Right renal pelvis (tissue), 4 donors: Measurements from ENCODE around the gene MACROD2. TPM values are rescaled to one million over a fixed set of nuclear protein-coding genes. Genes with fewer than 3 reads are reported as not detected.
"Not testable (repeated sequence)": the region's sequence is repeated elsewhere in the genome, so short reads cannot be mapped to it uniquely, and the experiment has no call there.

Experiments used
- DNase-seq, 4 donors: peaks; one replicate each; pipeline ENCODE4 v3.0.0-alpha.2; 2013; ENCODE audit warnings: low read depth in 4 of 4, low spot score in 3 of 4, missing footprints in 1 of 4
- polyA plus RNA-seq, 4 donors: library from polyadenylated mRNA; unstranded; fragments of 120-200 nt; gene quantifications; one replicate each; pipeline ENCODE4 v1.2.1, GENCODE V29; 2013; ENCODE audit not compliant: insufficient read length in 4 of 4

The MACROD2 gene
- polyA plus RNA-seq, 4 donors = 12.4 to 14.4 (median 13.6) TPM

DNA sequence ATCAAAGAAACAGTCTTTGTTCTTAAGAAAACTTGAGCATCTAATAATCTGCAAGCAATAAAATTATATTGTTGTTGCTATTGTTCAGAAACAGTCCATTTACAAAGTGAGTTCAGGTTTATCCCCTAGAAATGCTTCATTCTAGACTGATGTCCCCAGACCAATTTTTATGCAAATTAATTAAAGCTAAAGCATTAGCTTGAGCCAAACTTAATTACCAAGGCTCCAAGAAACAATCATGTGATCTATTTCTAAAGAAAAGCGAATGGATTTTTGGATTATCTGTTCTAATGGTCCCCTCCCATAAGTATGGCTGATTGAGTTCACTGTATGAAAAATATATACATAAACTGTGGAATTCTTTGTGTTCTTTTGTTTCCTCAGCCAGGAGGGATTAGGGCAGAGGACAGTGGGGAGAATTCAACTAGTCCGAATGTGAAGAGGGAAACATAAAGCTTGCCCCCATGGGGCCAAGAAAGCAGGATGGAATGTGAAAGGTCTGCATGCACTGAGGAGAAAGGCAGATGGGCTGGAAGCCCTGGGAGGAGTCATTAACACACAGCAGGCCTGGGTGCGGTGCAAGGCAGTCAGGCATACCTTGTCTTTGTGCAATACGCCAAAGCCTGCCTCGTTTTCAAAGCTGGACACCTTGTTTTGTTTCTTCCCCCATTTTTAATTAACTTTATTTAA is 1980.9 kb downstream of the MACROD2 start:
- no peak for DNase-seq

DNA sequence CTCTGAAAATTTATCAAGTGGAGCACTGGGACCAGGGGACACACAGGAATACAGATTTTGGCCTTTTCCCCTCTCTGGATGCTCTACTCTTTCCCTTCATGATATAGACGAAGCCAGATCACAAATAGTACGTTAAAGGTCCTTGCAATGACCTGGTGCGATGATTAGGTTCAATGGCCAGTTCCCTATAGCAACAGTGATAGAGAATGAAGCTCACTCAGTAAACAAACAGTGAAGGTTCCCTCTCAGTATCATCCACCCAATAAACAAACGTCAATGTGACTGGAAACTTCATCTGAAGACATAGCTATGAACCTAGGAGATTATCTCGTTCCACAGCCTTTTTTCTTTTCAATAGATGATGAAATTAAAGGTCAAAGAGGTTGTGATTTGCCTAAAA is 1981.7 kb downstream of the MACROD2 start:
- DNase-seq = no peak

DNA sequence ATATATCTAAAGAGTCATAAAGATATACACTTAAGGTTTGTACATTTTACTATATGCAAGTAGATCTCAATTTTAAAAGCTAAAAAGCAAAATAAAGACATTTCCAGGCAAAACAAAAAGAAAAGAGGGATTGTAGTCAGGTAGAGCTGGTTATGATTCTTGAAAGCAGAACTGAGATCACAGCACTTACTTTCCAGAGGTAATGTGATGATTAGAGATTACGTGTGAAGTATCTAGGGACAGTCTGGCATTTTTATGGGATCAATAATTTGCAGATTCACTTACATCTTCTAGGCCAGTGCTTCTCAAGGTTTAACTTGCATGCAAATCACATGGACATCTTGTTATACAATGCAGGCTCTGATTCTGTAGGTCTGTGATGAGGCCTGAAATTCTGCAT is 1982.4 kb downstream of the MACROD2 start:
- DNase-seq = no peak

DNA sequence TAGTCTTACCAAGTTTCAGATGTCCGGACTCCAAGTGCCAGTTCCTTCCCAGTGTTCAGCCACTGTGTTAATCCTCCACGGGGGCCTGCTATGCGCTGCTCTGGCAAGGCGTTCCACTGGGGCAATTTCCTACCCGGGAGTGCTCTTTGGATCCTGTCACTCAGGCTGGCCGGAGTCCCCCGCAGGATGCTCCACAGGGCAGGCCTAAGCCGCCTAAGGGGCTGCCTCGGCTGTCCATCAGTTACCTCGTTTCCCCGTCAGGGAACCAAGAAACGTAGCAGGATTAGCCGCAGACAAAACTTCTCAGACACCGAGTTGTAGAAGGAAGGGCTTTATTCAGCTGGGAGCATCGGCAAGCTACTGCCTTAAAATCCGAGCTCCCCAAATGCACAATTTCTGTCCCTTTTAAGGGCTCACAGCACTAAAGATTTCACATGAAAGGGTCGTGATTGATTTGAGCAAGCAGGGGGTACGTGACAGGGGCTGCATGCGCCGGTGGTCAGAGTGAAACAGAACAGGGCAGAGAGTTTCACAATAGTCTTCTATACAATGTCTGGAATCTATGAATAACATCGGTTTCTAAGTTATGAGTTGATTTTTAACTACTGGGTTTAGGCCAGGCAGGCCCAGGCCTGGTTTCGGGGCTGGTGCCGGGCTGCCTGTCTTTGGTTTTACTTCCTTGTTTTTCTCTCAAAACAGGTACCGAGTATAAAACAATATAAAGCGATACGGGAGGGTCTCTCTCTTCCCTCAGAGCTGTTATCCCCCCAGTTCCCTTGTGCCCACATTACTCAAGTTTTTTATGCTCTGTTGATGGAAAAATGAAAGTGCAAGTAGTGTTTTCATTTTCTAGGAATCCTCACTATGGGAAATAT is 1990.4 kb downstream of the MACROD2 start:
- DNase-seq = not testable (repeated sequence)

DNA sequence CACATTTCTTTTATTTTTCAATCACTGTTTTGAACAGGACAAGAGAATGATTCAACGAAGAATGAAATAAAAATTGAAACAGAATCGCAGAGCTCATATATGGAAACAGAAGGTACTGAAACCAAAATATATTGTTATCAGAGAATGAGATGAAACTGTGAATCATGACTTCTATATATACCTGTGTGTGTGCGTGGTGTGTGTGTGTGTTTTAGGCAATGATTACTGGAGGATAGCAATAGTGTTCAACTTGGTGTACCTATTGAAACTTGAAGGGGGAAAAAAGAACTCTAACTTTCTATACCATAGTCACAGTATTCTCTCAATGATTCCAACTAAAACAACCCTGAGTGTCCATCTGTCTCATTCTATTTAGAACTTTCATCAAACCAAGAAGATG is 1991.4 kb downstream of the MACROD2 start:
- DNase-seq = no peak

DNA sequence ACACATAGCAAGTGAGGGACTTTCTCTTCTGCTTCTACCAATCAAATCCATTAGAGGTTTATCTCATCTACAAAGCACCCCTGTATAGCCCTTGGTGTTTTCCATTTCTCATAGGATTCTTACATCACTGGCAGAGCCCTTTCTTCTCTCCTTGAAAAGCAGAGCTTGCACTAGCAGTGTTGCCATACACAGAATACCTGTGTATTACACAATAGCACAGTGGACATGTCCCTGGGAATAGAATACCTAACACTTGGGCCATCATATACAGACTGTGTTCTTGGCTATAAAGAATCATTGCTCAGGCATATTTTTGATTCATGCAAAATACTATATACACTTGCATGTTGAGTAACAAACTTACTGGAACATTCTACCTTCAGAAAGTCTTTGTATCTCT is 1996.0 kb downstream of the MACROD2 start:
- DNase-seq = no peak

DNA sequence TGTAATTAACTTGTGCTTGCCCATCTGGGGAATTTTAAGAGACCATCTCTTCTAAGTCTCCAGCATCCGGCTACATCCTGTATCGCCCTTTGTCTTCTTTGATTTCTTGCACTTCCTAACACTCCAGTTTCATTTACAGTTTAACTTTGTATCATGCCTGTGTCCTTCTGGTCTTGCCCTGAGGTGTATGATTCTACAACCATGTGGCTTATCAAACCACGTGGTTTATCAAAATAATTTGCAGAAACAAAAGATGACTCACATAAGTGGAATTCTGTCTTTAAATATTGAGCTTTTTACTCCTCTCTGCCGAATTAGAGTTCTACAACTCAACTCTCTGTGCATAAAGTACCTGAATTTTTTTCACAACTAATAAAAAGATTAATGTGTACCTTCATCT is 1997.2 kb downstream of the MACROD2 start:
- no peak for DNase-seq

DNA sequence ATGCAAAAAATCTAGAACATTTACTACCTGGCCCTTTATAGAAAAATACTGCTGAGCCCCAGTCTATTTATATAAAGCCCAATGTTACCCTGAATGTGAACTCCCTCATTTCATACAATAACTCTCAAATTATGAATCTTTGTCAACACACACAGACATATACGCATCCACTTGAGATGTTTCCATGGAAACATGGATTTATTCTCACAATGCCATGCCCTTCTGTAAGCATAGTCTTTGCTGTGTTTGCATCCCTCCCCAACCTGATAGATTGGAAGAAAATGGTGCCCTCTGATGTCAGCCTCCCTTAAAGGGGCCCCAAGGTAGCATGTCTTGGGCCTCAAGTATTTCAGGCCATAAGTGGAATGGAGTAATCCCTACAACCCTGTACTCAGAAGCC is 2004.8 kb downstream of the MACROD2 start:
- DNase-seq = no peak

DNA sequence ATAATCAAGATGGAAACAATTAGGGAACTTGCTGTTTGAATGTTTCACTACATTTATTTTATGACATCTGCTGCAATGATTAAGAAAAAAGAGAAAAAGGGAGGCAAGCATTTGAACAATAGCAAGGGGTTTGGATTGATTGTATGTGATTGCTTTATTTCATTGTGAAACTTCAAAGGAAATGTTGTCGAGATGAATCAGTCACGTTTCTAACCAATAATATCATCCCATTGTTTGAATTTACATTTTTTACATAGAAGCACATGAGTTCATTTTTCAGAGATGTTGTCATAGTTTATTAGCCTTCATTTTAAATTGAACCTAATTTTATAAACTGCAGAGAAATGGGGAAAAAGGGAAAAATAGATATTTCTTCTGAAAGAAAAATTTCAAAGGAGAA is 2006.0 kb downstream of the MACROD2 start:
- no peak for DNase-seq

DNA sequence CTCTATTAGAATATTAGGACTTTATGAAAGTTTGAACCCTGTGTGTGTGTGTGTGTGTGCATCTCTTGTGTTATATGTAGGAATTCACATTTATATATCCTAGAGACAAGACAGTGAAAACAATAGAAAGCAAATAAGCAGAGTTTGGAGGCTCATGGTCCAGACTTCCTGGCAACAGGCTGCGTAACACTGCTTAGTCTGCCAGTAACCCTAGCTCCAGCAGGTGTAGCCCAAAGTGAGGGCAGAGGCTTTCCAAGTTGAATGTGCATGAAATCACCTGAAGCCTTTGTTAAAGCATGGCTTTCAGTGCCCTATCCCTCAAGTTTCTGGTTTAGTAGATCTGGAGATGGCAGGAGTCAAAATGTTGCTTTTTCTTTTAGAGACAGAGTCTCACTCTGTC is 2008.0 kb downstream of the MACROD2 start:
- no peak for DNase-seq

DNA sequence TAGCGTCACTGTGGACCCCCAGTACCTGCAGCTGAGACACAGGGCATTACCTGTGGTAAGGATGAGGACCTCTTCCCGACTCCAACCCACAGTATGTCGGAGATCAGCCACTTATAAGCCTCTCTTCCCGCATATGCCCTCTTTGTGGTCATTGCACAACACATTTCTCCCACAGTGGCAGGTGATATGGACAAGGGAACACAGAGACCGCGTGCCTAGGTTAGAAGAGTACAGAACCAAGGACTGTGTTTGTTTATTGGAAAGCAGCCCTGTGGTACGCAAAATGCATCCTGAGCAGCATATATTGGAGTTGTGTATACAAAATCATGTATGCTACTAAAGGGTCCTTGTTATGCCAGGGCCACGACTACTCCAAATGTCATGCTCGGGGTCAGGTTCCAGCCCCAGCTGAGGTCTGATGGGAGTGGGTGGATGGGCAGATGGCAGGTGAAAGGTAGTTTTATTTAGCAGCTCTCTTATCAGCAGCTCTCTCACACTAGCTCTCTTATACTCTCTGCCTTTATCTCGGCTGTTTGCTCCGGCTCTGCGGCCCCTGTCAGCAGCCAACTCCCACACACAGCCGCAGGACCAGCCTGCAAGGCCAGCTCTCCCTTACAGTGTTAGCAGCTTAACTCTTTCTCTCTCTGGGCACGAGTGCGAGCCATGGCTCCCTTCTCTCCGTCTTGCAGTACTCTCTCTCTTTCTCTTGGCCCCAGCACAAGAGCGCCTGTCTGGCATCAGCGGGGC is 2009.0 kb downstream of the MACROD2 start:
- DNase-seq = no peak

DNA sequence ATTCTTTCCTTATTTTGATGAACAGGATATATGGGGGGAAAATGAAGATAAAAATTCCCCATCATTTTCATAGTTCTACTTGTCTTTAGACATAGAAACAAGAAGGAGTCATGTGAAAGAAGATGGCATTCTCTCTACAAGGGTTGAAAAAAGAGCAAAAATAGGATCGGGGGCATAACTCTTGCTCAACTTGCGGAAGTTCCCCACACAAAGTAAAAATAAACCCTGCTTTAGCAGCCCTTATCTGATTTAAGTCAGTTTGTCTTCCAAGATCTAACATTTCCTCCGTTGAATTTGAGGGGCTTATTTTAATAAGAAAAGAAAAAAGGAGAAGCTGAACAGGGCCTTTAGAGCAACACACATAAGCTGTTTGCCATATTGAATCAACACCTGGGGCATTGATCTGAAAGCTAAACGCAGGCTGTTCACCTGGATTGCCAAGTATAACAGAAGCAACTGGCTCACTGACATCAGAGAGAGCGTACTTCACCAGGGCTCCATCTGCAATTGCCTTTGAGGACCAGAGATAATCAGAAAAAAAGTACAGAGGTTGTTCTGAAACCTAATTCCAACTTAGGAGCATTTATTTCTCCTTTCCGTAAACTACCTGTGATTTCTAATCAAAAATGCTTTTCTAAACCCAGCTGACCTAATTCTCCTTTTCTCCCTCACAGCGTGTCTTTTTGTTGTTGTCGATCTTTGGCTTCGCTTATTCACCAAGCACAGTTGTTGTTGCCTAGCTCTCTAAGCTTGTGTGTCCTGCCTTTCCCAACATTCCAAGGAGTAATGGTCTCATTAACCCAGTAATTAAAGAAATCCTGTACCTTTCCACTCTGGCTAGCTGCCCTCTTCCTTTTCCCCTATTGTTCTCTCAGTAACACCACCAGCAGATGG is 2010.0 kb downstream of the MACROD2 start:
- no peak for DNase-seq

DNA sequence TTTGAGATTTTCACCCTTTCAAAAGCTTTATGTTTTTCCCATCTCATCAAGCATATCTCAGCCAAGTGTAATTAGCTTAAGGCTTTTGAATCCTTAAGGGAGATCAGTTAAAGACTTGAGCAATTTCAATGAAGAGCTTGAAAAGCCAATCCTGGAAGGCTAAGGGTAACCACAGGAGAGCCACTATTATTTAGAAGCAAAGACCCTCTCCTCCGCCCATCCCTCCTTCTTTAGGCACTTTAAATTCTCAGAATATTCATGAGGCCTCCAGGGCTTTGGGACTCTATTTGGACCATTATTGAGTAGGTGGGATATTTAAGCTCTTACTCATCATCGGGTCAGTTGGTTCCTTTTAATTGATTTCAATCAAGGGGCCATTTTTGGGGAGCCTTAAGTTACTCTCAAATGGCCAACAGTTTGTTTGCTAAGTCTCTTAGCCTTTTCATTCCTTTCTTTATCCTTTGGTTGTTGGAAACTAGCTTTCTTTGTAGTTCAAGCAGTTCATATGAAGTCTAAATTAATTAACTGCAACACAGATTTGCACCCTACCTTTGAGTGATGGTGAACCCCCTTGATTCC is 2010.7 kb downstream of the MACROD2 start:
- no peak for DNase-seq

DNA sequence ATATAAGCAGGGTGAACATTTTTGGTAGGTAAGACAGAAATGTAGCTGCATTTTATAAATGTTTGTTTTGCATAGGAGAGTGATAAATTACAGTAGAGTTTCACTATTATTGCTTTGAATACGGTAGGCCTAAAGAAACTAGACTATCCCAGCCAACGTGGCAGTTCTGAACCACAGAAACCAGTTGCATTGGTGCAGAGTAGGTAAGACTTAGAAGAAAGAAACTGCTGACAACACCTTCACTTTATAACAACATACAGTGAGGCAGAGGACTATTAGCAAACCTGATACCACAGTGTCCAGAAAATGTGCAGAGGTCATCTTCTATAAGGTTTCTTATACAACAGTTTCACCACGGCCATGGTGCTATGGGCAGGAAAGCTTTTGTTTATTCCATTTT is 2011.8 kb downstream of the MACROD2 start:
- no peak for DNase-seq

DNA sequence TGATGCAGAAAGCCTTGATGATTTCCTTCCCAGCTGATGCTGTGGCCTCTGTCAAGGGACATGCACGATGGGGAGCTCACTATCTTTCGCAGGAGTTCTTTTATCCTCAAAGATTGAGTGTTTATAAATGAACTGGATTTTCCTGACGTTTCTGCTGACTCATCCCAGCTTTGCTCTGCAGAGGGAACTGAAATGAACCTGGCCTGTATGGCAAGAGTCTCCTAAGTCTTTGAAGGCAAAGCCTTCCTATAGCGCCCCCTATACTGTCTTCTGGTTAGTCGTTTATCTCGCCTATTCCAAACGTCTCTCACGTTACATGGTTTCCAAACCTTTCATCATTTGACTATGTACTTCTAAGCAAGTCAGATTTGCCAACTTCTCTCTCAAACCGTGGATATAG is 2012.6 kb downstream of the MACROD2 start:
- no peak for DNase-seq

DNA sequence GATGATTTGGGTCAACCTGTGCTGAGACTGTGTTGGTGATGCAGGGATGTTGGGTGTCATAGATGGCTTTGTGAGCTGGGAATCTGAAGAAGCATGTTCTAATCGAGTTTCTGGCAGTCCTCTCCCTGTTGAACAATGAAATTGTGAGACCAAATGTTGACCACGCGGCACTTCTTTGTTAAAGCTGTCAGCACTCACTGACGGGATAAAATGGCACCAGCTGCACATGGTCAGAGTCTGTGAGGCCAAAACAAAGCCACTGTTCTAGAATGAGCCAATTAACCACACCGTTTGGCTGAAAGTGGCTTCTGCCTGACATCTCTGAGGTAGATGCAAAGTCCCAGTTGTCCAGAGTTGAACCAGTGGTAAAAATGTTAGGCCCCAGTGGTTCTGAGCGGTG is 2015.7 kb downstream of the MACROD2 start:
- no peak for DNase-seq

DNA sequence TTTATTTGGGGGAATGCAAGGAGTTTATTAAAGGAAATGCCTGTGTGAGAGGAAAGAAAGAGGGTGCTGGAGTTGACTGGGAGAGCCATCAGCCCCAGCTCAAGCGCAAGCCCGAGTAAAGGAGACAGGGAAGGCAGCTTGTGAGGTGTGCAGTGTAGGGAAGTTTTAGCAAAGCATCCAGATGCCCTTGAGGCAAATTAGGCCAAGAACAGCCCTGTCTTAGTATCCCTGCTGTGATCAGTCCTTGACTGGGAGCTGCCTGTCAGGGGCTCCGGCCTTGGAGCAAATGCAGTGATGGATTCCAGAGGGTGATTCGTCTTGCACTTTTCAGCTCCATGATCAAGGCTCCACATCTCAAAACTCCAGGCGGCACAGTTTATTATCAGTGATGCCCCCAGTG is 2016.2 kb downstream of the MACROD2 start:
- DNase-seq = no peak

DNA sequence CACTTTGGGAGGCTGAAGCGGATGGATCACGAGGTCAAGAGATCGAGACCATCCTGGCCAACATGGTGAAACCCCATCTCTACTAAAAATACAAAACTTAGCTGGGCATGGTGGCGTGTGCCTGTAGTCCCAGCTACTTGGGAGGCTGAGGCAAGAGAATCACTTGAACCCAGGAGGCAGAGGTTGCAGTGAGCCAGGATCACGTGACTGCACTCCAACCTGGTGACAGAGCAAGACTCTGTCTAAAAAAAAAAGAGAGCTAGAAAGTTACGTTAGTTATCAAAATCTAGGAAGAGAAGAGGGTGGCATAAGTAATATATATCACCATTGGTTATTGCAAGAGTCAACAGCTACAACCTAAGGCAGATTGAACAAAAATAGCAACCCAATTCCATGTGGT is 2017.6 kb downstream of the MACROD2 start:
- not testable (repeated sequence) for DNase-seq

DNA sequence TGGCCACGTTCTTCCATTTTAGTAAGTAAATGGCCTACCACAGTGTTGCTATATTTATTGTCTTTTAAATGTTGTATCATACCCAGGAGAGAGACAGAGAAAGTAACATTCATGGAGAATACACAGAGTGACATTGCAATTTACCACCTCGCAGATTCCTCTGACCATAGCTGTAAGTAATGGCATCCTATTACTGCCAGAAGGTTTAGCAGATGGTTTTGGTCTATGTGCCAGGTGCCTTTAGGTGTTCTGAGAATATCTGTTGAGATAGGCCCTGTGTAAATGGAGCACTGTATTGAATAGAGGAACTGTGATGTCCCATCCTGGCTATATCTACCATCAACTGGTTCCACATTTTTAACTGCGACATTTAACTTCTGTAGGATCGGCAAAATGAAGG is 2018.3 kb downstream of the MACROD2 start:
- DNase-seq = no peak

DNA sequence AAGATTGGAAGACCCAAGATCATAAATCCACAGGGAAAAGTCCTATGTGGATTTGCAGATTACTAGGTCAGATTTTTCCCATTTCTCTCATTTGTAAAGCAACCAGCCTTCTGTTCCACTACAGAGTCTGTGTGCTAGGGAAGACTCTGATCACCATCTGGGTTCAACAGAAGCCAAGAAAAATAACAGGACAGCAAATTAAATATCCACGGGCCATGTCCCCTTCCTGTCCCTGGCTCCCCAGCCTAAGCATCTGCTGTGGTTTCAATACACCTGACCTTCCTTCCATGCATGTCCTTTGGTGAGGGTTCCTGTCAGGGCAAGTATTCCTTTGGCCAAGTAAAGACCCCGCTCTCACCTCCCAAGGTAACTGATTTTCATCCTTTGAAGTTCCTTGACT is 2019.1 kb downstream of the MACROD2 start:
- DNase-seq = no peak
